Natural killer cell (primary cell): ENCODE results near the gene RALY. TPM values are rescaled to one million over a fixed set of nuclear protein-coding genes. Genes with fewer than 3 reads are reported as not detected.
A peak's percentile ranks its signal among the peaks of the same experiment; 100 is the strongest.

ENCODE experiments used
- ATAC-seq, 3 donors: fragments of 150-1000 bp in 2 of 3; fragments of 200-7000 bp in 1 of 3; cut with Tn5 transposase; 1 replicate in 1 of 3; 2 replicates in 2 of 3; pipeline ENCODE4 v1.10.0; 2021; ENCODE audit warnings: mild to moderate bottlenecking in 2 of 3, moderate library complexity in 2 of 3
- DNase-seq, 2 donors: peaks; one replicate each; pipeline versions ENCODE4 v3.0.0 to v3.0.0-alpha.2; 2013 to 2021; ENCODE audit warnings: mixed read lengths in 1 of 2
- H3K27ac ChIP-seq: one replicate; pipeline ENCODE4 v1.5.1; 2013; ENCODE audit warnings: mild to moderate bottlenecking, low read length
- H3K27me3 ChIP-seq: one replicate; pipeline ENCODE4 v1.6.1; 2013; ENCODE audit warnings: low read length; ENCODE audit not compliant: control insufficient read depth, insufficient read depth
- H3K36me3 ChIP-seq: one replicate; pipeline ENCODE4 v1.6.1; 2013; ENCODE audit warnings: low read length; ENCODE audit not compliant: control insufficient read depth, insufficient read depth
- H3K4me1 ChIP-seq: one replicate; pipeline ENCODE4 v1.6.1; 2013; ENCODE audit warnings: low read length; ENCODE audit not compliant: control insufficient read depth, insufficient read depth
- H3K4me3 ChIP-seq: one replicate; pipeline ENCODE4 v1.5.1; 2013; ENCODE audit warnings: low read length
- H3K9me3 ChIP-seq: one replicate; pipeline ENCODE4 v1.6.1; 2013; ENCODE audit warnings: low read length; ENCODE audit not compliant: control insufficient read depth, insufficient read depth
- H3K27ac Mint-ChIP-seq, 2 donors: one replicate each; pipeline ENCODE4 v1.8.0; 2022; ENCODE audit warnings: mild to moderate bottlenecking in 2 of 2, mixed read lengths in 2 of 2, moderate library complexity in 1 of 2
- H3K27me3 Mint-ChIP-seq, 2 donors: one replicate each; pipeline ENCODE4 v1.8.0; 2022; ENCODE audit warnings: low read depth in 2 of 2, mixed read lengths in 2 of 2
- H3K36me3 Mint-ChIP-seq: one replicate; pipeline ENCODE4 v1.8.0; 2022; ENCODE audit warnings: mixed read lengths
- H3K4me1 Mint-ChIP-seq, 2 donors: one replicate each; pipeline ENCODE4 v1.8.0; 2022; ENCODE audit warnings: mixed read lengths in 2 of 2
- H3K4me3 Mint-ChIP-seq: one replicate; pipeline ENCODE4 v1.8.0; 2022; ENCODE audit warnings: mild to moderate bottlenecking, moderate library complexity, mixed read lengths
- H3K9me3 Mint-ChIP-seq, 2 donors: one replicate each; pipeline ENCODE4 v1.8.0; 2022; ENCODE audit warnings: mixed read lengths in 2 of 2
- WGBS: methylation state at CpG from one replicate; pipeline ENCODE4 v1.1.7; 2013; ENCODE audit warnings: missing lambda C conversion rate; ENCODE audit not compliant: insufficient coverage; 5-methylcytosine and 5-hydroxymethylcytosine counted together
- intact Hi-C: fragments of 100-400 bp; cut with micrococcal nuclease; formaldehyde crosslinking; loops from one replicate; pipeline ENCODE4 v1.14.2; 2022
- total RNA-seq, 4 donors: library from RNA; stranded (reverse); fragments of 120-200 nt in 1 of 4; gene quantifications; one replicate each; pipeline versions ENCODE4 v1.2.3 to v1.2.4, GENCODE V29; 2013 to 2022
- TF ChIP-seq, protein P1 (sequence below): fragments of 200-600 bp; IDR thresholded peaks from one replicate; pipeline ENCODE4 v1.8.0; 2022; ENCODE audit warnings: antibody characterized with exemption

RALY gene
- total RNA-seq, 3 donors from 2014 or later (not counting 1 experiment from before 2014, with no cell fraction given): 194 to 204 (median 198) TPM

DNA sequence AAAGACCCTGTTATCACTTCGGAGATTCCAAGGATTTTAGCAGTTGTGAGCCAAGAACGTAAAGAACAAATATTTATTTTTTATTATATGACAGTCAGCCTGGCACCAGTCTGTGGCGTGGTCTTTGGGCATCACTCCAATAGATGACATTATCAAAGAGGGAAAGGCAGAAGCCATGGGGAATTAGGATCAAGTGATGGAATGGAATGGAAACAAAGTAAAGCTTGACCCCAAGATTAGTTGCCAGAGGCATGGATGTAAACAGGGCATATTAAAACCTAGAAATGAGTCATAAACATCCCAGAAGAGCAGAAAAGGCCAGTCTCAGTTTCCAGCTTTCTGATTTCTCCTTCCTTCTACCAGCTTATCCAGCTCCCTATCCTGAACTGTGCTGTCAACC lies 106.9 kb downstream of the RALY start:
- Mint-ChIP-seq H3K9me3 (no peaks in the 10 kb centered on the region), H3K4me1 (peaks cover 23 to 27% of the 10 kb centered on the region in 2 donors), H3K27me3 (no peaks in the 10 kb centered on the region), H3K36me3 (peaks cover 15% of the 10 kb centered on the region), H3K4me3 (no peak overlapping the region), H3K27ac (peak overlapping the region in 1 of 2 donors; percentile 68)
- H3K27me3 ChIP-seq: no peaks in the 10 kb centered on the region
- intact Hi-C loops: no loop called here
- WGBS: 89% methylated on average over 3 of the region's 3 CpGs
- no peak overlapping the region for H3K4me3 ChIP-seq
- no peak for DNase-seq
- H3K4me1 ChIP-seq: no peaks in the 10 kb centered on the region
- TF ChIP-seq, protein P1, sequence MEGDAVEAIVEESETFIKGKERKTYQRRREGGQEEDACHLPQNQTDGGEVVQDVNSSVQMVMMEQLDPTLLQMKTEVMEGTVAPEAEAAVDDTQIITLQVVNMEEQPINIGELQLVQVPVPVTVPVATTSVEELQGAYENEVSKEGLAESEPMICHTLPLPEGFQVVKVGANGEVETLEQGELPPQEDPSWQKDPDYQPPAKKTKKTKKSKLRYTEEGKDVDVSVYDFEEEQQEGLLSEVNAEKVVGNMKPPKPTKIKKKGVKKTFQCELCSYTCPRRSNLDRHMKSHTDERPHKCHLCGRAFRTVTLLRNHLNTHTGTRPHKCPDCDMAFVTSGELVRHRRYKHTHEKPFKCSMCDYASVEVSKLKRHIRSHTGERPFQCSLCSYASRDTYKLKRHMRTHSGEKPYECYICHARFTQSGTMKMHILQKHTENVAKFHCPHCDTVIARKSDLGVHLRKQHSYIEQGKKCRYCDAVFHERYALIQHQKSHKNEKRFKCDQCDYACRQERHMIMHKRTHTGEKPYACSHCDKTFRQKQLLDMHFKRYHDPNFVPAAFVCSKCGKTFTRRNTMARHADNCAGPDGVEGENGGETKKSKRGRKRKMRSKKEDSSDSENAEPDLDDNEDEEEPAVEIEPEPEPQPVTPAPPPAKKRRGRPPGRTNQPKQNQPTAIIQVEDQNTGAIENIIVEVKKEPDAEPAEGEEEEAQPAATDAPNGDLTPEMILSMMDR: no peak
- no peak for ATAC-seq
- no peak overlapping the region for H3K27ac ChIP-seq
- no peaks in the 10 kb centered on the region for H3K9me3 ChIP-seq
- H3K36me3 ChIP-seq: peaks cover 84% of the 10 kb centered on the region

DNA sequence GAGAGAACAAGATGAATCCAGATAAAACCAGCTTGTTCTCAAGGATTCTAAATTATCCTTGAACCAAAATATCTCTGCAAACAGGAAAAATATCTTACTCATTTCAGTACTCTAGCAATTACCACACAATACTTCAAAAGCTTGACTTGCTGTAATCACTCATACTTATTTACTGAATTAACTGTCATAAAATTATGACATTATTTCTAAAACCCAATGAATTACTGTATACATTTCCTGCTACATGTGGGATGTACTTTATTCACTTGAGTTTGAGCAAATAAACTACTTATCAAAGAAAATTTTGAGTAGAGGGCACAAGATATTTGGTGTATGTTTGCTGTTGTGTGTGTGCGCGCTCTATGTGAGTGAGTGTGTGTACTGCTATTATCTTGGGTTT lies 108.6 kb downstream of the RALY start:
- Histone ChIP-seq H3K4me3 (no peak overlapping the region), H3K27me3 (no peaks in the 10 kb centered on the region), H3K9me3 (no peaks in the 10 kb centered on the region), H3K27ac (no peak overlapping the region), H3K4me1 (peaks cover 3% of the 10 kb centered on the region), H3K36me3 (peaks cover 68% of the 10 kb centered on the region)
- DNase-seq (no peak), ATAC-seq (no peak)
- Mint-ChIP-seq H3K36me3 (peaks cover 15% of the 10 kb centered on the region), H3K27me3 (no peaks in the 10 kb centered on the region), H3K4me3 (no peak overlapping the region), H3K27ac (peak overlapping the region; percentile 19 to 36), H3K9me3 (no peaks in the 10 kb centered on the region), H3K4me1 (peaks cover 31 to 39% of the 10 kb centered on the region in 2 donors)
- intact Hi-C loops: no loop called here
- TF ChIP-seq, protein P1: no peak
- 100% methylated on average over 2 of the region's 2 CpGs for WGBS

DNA sequence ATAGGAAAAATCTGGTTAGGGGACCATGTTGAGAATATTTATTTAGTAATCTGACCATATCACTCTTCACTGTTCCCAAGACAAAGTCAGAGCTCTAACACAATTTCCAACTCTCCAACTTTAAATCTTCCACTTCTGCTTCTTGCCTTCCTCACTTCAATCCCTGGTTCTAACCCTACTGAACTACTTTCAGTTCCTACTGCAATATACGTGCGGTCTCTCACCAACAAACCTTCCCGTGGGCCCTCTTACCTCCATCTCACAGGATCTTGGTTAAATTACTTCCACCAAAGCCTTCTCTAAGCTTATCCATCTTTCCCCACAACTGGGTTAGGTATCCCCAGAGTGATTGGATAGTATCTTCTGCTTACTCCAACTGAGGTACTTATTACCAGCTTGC lies 110.3 kb downstream of the RALY start:
- H3K9me3 ChIP-seq: no peaks in the 10 kb centered on the region
- Mint-ChIP-seq H3K27ac (peak overlapping the region; percentile 28 to 76), H3K36me3 (peaks cover 15% of the 10 kb centered on the region), H3K4me3 (no peak overlapping the region), H3K27me3 (no peaks in the 10 kb centered on the region), H3K4me1 (peaks cover 49 to 56% of the 10 kb centered on the region in 2 donors), H3K9me3 (no peaks in the 10 kb centered on the region)
- intact Hi-C loops: no loop called here
- no peak for ATAC-seq
- WGBS: 76% methylated on average over 3 of the region's 3 CpGs
- H3K4me1 ChIP-seq: peaks cover 3% of the 10 kb centered on the region
- peaks cover 62% of the 10 kb centered on the region for H3K36me3 ChIP-seq
- TF ChIP-seq, protein P1: no peak
- no peak overlapping the region for H3K27ac ChIP-seq
- no peak overlapping the region for H3K4me3 ChIP-seq
- no peak for DNase-seq
- no peaks in the 10 kb centered on the region for H3K27me3 ChIP-seq

DNA sequence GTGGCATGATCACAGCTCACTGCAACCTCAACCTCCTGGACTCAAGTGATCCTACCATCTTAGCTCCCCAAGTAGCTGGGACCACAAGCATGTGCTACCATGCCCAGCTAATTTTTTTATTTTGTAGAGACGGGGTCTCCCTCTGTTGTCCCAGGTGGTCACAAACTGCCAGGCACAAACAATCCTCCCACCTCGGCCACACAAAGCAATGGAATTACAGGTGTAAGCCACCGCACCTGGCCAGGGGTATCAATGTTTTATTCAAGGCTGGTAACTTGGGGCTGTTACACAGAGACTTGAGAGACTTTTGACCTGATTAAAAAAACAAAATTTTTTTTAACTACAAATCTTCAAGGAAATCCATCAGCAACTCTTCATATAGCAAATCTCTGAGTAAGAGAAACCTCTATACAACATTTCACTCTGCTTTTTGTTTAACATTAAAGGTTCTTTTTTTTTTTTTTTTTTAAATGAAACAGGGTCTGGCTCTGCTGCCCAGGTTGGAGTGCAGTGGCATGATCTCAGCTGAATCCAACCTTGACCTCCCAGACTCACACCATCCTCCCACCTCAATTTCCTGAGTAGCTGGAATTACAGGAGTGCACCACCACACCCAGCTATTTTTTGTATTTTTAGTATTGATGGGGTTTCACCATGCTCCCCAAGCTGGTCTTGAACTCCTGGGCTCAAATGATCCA lies 112.4 kb downstream of the RALY start:
- Mint-ChIP-seq H3K4me3 (no peak overlapping the region), H3K4me1 (peaks cover 54 to 68% of the 10 kb centered on the region in 2 donors), H3K27me3 (no peaks in the 10 kb centered on the region), H3K36me3 (peaks cover 15% of the 10 kb centered on the region), H3K27ac (peak overlapping the region; percentile 76 to 81), H3K9me3 (no peaks in the 10 kb centered on the region)
- H3K27ac ChIP-seq: no peak overlapping the region
- intact Hi-C loops: no loop called here
- DNase-seq (no peak), ATAC-seq (no peak)
- TF ChIP-seq, protein P1: no peak
- WGBS: 97% methylated on average over 2 of the region's 3 CpGs
- H3K4me3 ChIP-seq: no peak overlapping the region
- H3K27me3 ChIP-seq: no peaks in the 10 kb centered on the region
- no peaks in the 10 kb centered on the region for H3K9me3 ChIP-seq
- H3K36me3 ChIP-seq: peaks cover 53% of the 10 kb centered on the region
- peaks cover 16% of the 10 kb centered on the region for H3K4me1 ChIP-seq
